NCI-H524 treated with DMSO at 0.1 percent for 48 hours (cell line): Measurements from ENCODE around the gene UNG.

Experiments used
- DNase-seq: peaks from one replicate; lab custom pipeline; 2025; lab: John Stamatoyannopoulos, UW

Gene UNG

GRCh38 chr12:109156586-109156985 lies 59.2 kb downstream of the UNG start:
- no peak for DNase-seq

GRCh38 chr12:109157986-109158385 lies 60.6 kb downstream of the UNG start:
- DNase-seq = no peak

GRCh38 chr12:109160433-109160832 lies 63.0 kb downstream of the UNG start:
- DNase-seq = no peak
